Measurements from ENCODE around the gene WWOX. TPM values are rescaled to one million over a fixed set of nuclear protein-coding genes. Genes with fewer than 3 reads are reported as not detected.

Gene WWOX
- total RNA-seq, 2 donors from 2014 or later, result 30.0 to 35.4 TPM

- TF ChIP-seq CTCF (conservative IDR thresholded peaks at IDR 0.05), result no peak
- no peak overlapping the region for H3K27ac Mint-ChIP-seq
- no peaks in the 10 kb centered on the region for H3K9me3 ChIP-seq (ENCODE audit: control insufficient read depth, low read length)
- H3K4me3 Mint-ChIP-seq, result no peak overlapping the region
- WGBS, 2 experiments (ENCODE audit: insufficient coverage in 1 of 2, insufficient read length in 1 of 2), result 97 to 100% methylated on average over 2 to 4 of the region's 6 CpGs
- peaks cover under 1% of the 10 kb centered on the region for H3K4me1 Mint-ChIP-seq
- no peaks in the 10 kb centered on the region for H3K27me3 ChIP-seq (ENCODE audit: control insufficient read depth, insufficient read depth, low read length, poor library complexity, severe bottlenecking)
- H3K27me3 Mint-ChIP-seq (ENCODE audit: insufficient read depth), result no peaks in the 10 kb centered on the region
- peaks cover 4% of the 10 kb centered on the region for H3K9me3 Mint-ChIP-seq
- no peaks in the 10 kb centered on the region for H3K4me1 ChIP-seq (ENCODE audit: control insufficient read depth, insufficient read depth, low read length)
- H3K4me3 ChIP-seq (ENCODE audit: low read length), result no peak overlapping the region
- H3K27ac ChIP-seq (ENCODE audit: low read depth, low read length), result no peak overlapping the region
- DNase-seq, result no peak
- H3K9ac ChIP-seq (ENCODE audit: extremely low read depth, low read length, poor library complexity, severe bottlenecking), result no peak overlapping the region
- H3K36me3 ChIP-seq (ENCODE audit: control insufficient read depth, insufficient read depth, low read length), result peaks cover 6% of the 10 kb centered on the region
- H3K36me3 Mint-ChIP-seq (ENCODE audit: low read depth), result no peaks in the 10 kb centered on the region
These were observed 675.7 kb downstream of the WWOX start for GRCh38 chr16:78775161-78775561.

- H3K4me1 ChIP-seq (ENCODE audit: control insufficient read depth, insufficient read depth, low read length), result no peaks in the 10 kb centered on the region
- Mint-ChIP-seq H3K27ac (no peak overlapping the region), H3K4me1 (peaks cover 12% of the 10 kb centered on the region), H3K27me3 (ENCODE audit: insufficient read depth) (peaks cover 1% of the 10 kb centered on the region), H3K9me3 (no peaks in the 10 kb centered on the region), H3K4me3 (no peak overlapping the region), H3K36me3 (ENCODE audit: low read depth) (no peaks in the 10 kb centered on the region)
- H3K27ac ChIP-seq (ENCODE audit: low read depth, low read length), result no peak overlapping the region
- TF ChIP-seq CTCF (conservative IDR thresholded peaks at IDR 0.05), result no peak
- no peak overlapping the region for H3K9ac ChIP-seq (ENCODE audit: extremely low read depth, low read length, poor library complexity, severe bottlenecking)
- DNase-seq, result no peak
- no peaks in the 10 kb centered on the region for H3K9me3 ChIP-seq (ENCODE audit: control insufficient read depth, low read length)
- no peak overlapping the region for H3K4me3 ChIP-seq (ENCODE audit: low read length)
- WGBS, 2 experiments (ENCODE audit: insufficient coverage in 1 of 2, insufficient read length in 1 of 2), result 95 to 97% methylated on average over 11 to 17 of the region's 17 CpGs
- no peaks in the 10 kb centered on the region for H3K27me3 ChIP-seq (ENCODE audit: control insufficient read depth, insufficient read depth, low read length, poor library complexity, severe bottlenecking)
- H3K36me3 ChIP-seq (ENCODE audit: control insufficient read depth, insufficient read depth, low read length), result no peaks in the 10 kb centered on the region
These were observed 678.9 kb downstream of the WWOX start for GRCh38 chr16:78778101-78779004.

- Histone ChIP-seq H3K27me3 (ENCODE audit: control insufficient read depth, insufficient read depth, low read length, poor library complexity, severe bottlenecking) (no peaks in the 10 kb centered on the region), H3K9me3 (ENCODE audit: control insufficient read depth, low read length) (no peaks in the 10 kb centered on the region), H3K36me3 (ENCODE audit: control insufficient read depth, insufficient read depth, low read length) (no peaks in the 10 kb centered on the region), H3K9ac (ENCODE audit: extremely low read depth, low read length, poor library complexity, severe bottlenecking) (no peak overlapping the region), H3K27ac (ENCODE audit: low read depth, low read length) (no peak overlapping the region), H3K4me3 (ENCODE audit: low read length) (no peak overlapping the region), H3K4me1 (ENCODE audit: control insufficient read depth, insufficient read depth, low read length) (peaks cover 6% of the 10 kb centered on the region)
- 98% methylated on average over 2 of the region's 2 CpGs; no CpG with 5 or more reads in 1 of the 2 experiments for WGBS, 2 experiments (ENCODE audit: insufficient coverage in 1 of 2, insufficient read length in 1 of 2)
- peaks cover 17% of the 10 kb centered on the region for H3K4me1 Mint-ChIP-seq
- DNase-seq, result no peak
- H3K4me3 Mint-ChIP-seq, result no peak overlapping the region
- H3K36me3 Mint-ChIP-seq (ENCODE audit: low read depth), result no peaks in the 10 kb centered on the region
- no peaks in the 10 kb centered on the region for H3K9me3 Mint-ChIP-seq
- H3K27me3 Mint-ChIP-seq (ENCODE audit: insufficient read depth), result peaks cover 1% of the 10 kb centered on the region
- no peak overlapping the region for H3K27ac Mint-ChIP-seq
- no peak for TF ChIP-seq CTCF (conservative IDR thresholded peaks at IDR 0.05)
These were observed 681.4 kb downstream of the WWOX start for GRCh38 chr16:78780808-78781207.

Data from endodermal cell (in vitro differentiated cells).